NCI-H69 (cell line): ENCODE data around the gene HLA-A.
A peak's percentile ranks its signal among the peaks of the same experiment; 100 is the strongest.
"Not testable (repeated sequence)": the region's sequence is repeated elsewhere in the genome, so short reads cannot be mapped to it uniquely, and the experiment has no call there.

ENCODE experiments used
- DNase-seq: peaks from one replicate; lab custom pipeline; 2025; lab: John Stamatoyannopoulos, UW

The HLA-A gene

DNA sequence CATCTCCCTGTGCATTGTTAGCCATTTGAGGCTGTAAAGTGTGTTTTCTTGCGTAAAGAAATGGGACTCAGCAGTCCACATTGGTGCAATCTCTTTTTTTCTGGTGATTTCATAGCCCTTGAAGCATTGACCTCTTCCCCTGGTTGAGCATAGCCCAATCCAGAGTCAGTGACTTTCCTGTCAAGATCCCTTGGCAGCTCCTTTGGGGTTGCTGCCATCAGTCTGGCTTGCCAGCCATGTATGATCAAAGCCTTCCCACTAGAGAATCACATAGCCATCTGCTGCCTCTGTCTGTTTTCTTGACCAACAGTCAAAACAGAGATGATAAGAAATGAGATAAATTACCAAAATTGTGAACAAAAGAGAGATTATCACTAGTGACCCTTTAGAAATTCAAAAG, 19.6 kb downstream of the HLA-A start:
- DNase-seq: no peak

DNA sequence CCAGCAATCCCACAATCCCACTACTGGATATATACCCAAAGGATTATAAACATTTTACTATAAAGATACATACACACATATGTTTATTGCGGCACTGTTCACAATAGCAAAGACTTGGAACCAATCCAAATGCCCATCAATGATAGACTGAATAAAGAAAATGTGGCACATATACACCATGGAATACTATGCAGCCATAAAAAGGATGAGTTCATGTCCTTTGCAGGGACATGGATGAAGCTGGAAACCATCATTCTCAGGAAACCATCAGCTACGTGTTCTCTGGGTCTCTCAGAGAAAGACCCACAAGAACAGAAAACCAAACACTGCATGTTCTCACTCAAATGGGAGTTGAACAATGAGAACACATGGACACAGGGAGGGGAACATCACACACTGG, 21.4 kb downstream of the HLA-A start:
- not testable (repeated sequence) for DNase-seq

DNA sequence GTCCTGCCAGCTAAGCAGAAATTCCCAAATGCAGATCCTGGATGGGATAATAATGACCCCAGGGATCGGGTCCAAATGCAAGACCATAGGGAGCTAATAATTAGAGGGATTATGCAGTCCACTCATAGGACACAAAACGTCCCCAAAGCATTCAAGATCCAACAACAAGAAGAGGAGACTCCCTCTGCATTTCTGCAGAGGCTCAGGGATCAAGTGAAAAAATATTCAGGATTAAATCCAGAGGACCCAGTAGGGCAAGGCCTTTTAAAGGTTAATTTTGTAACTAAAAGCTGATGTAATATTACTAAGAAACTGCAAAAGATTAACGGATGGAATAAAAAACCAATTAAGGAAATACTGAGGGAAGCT, 22.2 kb downstream of the HLA-A start:
- DNase-seq: peak; percentile 63

- DNase-seq: peak; percentile 97
These were observed 22.7 kb downstream of the HLA-A start for GRCh38 chr6:29964887-29965562.

DNA sequence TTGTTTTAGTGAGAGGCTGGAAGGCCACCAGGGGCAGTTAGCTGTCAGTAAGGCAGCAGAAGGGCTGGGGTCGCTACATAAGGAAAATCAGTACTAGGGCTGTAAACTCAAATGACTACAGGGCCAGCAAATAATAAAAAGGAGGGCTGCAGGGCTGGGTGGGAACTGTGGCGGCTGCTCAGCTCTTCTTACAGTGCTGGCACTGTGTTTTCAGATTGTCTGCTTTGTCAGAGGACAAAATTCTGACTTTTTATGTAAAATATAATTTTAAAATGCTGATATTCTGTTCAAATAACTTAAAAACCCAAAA, 23.2 kb downstream of the HLA-A start:
- DNase-seq: peak; percentile 57

GRCh38 chr6:29965873-29966601, 23.7 kb downstream of the HLA-A start:
- DNase-seq: peak; percentile 98

DNA sequence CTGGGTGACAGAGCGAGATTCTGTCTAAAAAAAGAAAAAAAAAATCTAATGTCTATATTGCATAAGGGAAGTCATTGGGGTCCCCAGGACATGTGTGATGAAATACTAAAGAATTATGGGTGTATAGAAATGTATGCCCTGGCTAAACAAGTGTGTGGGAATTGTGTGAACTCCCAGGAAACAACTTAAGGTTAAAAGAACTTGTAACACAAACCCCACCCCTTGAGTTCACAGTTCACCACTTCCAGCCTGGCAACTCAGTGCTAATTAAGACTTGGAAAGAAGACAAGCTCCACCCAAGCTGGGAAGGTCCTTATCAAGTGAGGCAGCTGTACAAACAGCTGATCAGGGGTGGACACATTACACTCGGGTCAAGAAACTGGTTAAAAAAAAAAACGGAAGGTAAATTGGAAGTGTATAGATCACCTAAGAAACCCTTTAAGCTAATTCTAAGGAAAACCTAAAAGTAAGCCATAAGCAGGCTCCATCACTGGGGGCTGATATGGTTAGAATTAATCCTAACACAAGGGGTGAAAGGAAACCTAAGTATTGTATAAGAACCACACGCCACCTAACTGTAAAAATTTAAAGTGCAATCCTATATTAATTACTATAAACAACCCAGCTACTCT, 25.2 kb downstream of the HLA-A start:
- DNase-seq: peak; percentile 95

DNA sequence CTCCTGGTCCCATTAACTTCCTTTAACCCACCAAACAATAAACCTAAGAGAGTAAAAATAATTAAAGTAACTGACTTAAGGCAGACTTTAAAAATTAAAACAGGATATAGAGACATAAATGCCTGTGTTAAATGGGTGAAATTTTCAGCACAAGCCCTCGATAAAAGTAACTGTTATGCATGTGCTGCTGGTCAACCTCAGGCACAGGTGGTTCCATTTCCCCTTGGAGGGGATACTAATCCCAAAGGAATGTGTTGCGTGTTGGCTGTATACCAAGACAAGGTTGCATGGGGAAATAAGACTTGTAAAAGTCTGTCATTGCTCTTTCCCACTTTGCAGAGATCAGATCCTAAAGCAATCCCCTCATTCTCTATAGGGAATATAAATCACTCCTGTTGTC, 25.8 kb downstream of the HLA-A start:
- DNase-seq: peak; percentile 26

DNA sequence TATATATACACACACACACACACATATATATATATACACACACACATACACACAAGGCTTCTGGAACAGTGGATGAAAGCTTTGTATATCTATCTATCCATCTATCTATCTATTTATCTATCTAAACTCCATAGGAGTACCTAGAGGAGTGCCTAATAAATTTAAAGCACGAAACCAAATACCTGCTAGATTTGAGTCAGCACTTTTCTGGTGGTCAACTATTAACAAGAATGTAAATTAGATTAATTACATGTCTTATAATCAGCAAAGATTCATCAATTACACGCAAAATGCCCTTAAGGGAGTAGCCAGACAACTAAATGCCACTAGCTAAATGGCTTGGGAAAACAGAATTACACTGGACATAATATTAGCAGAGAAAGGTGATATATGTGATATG, 26.6 kb downstream of the HLA-A start:
- DNase-seq: peak; percentile 34

- DNase-seq: no peak
These were observed 28.4 kb downstream of the HLA-A start for GRCh38 chr6:29970711-29971110.

GRCh38 chr6:29974901-29975560, 32.7 kb downstream of the HLA-A start:
- no peak for DNase-seq

GRCh38 chr6:29975561-29975907, 33.2 kb downstream of the HLA-A start:
- no peak for DNase-seq

DNA sequence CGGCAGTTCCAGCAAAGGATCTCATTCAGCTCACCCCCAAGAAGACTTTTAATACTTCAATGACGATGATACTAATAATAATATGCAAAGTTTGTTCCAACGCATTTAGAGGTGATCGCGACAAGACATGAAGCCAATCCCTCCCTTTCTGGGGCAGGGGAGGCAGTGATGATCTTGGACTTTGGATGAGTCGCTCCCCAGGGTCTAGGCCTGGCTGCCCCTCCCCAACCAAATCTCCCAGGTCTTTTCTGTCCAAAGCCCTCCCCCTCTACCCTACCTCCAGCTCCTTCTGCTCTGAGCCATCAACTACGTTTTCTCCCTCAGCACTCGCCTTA, 33.9 kb downstream of the HLA-A start:
- no peak for DNase-seq

DNA sequence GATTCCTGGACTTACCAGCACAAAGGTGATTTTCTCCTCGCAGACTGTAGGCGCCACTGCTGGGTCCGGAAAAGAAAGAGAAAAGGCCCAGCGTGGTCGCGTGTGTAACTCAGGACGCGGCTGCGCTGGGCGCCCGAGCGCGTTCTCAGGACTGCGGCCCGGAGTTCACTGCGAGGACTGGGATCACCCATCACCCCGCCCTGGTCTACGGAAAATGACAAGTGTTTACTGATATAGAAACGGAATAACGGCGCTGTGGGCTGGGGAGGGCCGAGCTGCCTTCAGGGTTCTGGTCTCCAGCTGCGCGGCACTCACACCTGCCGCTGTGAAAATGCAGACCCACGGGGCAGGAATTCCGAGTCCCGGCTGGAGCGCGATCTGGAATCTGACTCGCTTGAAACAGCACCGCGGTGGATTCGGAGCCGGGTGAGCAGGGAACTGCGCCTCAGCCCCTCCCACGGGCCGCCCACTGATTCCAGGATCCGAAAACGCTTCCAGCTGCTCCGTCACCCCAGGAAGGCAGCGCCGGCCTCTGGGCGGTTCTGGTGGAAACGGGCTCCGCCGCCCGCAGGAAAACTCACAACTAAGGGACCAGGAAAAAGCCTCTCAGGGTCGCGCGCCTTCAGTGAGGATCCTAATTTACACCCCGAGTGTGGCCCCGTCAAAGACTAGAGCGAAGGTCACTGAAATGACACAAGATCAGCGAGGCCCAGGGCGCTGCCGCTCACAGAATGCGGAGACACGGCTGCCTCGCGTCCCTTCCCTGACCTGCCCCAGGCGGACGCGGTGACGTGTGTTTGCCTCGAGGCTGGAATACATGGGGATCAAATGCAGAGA, 34.5 kb downstream of the HLA-A start:
- peak; percentile 88 for DNase-seq

DNA sequence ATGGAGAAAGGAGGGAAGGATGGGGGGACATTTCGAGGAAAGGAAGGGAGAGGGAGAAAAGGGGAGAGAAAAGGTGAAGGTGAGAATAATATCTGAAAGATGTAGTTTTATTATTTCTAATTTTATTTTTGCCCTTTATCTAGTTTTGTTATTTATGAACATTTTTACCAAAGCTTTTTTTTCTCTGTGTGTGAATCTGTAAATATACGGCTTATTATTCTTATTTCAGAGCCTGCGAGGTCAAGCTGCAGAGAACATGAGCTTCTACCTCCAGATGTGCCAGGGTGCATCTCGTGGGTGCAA, 35.0 kb downstream of the HLA-A start:
- no peak for DNase-seq

DNA sequence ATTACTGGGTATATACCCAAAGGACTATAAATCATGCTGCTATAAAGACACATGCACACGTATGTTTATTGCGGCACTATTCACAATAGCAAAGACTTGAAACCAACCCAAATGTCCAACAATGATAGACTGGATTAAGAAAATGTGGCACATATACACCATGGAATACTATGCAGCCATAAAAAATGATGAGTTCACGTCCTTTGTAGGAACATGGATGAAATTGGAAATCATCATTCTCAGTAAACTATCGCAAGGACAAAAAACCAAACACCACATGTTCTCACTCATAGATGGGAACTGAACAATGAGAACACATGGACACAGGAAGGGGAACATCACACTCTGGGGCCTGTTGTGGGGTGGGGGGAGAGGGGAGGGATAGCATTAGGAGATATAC, 37.7 kb downstream of the HLA-A start:
- DNase-seq: not testable (repeated sequence)

DNA sequence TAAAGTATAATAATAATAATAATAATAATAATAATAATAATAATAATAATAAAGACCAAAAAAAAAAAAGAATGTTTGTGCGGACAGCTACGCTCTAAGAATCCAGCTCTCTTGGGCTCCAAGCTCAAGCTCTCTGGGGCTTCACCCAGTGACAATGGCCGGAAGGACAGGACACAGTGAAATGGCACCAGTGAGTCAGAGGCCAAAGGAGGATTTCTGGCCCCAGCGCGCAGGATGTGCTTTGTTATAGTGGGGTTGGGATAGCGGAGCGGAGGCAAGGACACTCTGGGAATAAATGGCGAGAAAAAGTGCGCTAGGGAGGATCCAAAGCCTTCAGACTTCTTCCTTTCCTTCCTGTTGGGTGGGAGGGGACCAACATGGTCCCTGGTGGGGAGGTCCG, 38.2 kb downstream of the HLA-A start:
- DNase-seq: no peak

DNA sequence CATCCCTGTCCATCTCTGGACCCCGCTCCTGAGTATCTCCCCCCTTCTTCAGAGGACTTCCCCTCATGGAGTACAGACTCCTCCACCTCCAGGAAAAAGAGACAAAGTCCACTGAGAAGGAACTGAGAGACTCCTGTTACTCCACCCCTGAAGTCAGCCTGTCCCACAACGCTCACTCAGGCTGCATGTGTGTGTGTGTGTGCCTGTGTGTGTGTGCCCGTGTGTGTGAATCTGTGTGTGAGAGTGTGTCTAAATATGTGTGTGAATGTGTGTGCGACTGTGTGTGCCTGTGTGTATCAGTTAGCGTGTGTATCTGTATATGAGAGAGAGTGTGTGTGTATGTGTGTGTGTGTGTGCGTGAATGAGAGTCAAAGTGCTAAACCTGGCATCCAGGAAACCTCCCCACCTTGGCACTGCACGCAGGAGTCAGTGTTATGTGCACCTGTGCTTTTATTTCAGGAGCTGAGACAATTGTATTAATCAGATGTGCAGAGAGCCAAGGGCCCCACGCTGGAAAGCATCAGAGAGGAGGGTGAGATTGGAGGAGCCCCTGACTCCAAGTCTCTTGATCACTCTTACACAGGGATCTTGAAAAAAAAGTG, 39.0 kb downstream of the HLA-A start:
- DNase-seq: peak; percentile 38

DNA sequence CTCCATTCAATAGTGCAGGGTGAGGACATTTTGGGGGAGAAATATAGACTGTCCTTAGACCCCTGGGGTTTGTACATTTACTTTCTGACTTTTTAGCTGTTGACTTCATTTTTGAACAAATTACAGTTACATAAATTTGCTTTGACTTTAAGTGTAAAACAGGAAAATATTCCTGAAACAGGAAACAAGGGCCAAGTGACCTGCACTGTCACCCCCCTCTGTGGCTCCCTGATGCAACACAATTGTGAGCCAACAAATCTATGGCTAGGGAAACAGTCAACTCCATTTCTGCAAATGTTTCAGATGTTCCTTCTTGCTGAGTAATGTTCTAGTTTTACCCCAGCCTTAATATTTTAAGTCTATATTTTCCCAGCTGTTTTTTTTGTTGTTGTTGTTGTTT, 39.8 kb downstream of the HLA-A start:
- DNase-seq: no peak

DNA sequence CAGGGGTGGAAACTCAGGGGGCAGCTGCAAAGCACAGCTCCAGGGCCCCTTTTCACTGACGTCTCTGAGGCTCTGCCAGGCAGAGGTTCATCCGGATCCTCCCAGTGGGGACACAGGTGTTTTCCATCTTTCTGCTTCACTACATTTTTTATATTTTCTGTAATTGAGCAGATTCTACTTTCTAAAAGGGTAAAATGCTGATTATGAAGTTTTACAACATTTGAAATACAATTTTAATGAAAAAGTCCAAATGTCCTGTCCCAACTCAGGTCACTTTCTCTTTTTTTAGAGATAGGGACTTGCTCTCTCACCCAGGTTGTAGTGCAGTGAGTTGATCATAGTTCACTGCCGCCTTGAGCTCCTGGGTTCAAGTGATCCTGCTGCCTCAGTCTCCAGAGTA, 41.9 kb downstream of the HLA-A start:
- no peak for DNase-seq

GRCh38 chr6:29984992-29985391, 42.7 kb downstream of the HLA-A start:
- no peak for DNase-seq

- no peak for DNase-seq
These were observed 43.9 kb downstream of the HLA-A start for GRCh38 chr6:29986179-29986781.
